Muscle layer of colon (tissue), 2 donors: ENCODE measurements around the gene UBL5.
A peak's percentile ranks its signal among the peaks of the same experiment; 100 is the strongest.
"Not testable (repeated sequence)": the region's sequence is repeated elsewhere in the genome, so short reads cannot be mapped to it uniquely, and the experiment has no call there.

Experiments
- H3K27ac ChIP-seq: one replicate; pipeline ENCODE4 v1.7.0; 2013; ENCODE audit warnings: low read depth, mild to moderate bottlenecking, low read length, moderate library complexity
- H3K27me3 ChIP-seq, 2 donors: one replicate each; pipeline ENCODE4 v1.7.0; 2013; ENCODE audit warnings: low read length in 2 of 2, mild to moderate bottlenecking in 2 of 2; ENCODE audit not compliant: insufficient read depth in 2 of 2, control insufficient read depth in 1 of 2
- H3K36me3 ChIP-seq: one replicate; pipeline ENCODE4 v1.7.0; 2013; ENCODE audit warnings: mild to moderate bottlenecking, low read length; ENCODE audit not compliant: insufficient read depth
- H3K4me1 ChIP-seq: one replicate; pipeline ENCODE4 v1.7.0; 2013; ENCODE audit warnings: mild to moderate bottlenecking, low read length; ENCODE audit not compliant: insufficient read depth
- H3K4me3 ChIP-seq, 2 donors: one replicate each; pipeline ENCODE4 v1.7.0; 2013; ENCODE audit warnings: low read length in 2 of 2, low read depth in 1 of 2, mild to moderate bottlenecking in 1 of 2, moderate library complexity in 1 of 2
- H3K9ac ChIP-seq: one replicate; pipeline ENCODE4 v1.7.0; 2013; ENCODE audit warnings: low read length
- H3K9me3 ChIP-seq: one replicate; pipeline ENCODE4 v1.7.0; 2013; ENCODE audit warnings: mild to moderate bottlenecking, low read length
- donor health status: abdominal sarcoma.
- donor health status: Adenocarcinoma of cecum.

Gene UBL5

DNA sequence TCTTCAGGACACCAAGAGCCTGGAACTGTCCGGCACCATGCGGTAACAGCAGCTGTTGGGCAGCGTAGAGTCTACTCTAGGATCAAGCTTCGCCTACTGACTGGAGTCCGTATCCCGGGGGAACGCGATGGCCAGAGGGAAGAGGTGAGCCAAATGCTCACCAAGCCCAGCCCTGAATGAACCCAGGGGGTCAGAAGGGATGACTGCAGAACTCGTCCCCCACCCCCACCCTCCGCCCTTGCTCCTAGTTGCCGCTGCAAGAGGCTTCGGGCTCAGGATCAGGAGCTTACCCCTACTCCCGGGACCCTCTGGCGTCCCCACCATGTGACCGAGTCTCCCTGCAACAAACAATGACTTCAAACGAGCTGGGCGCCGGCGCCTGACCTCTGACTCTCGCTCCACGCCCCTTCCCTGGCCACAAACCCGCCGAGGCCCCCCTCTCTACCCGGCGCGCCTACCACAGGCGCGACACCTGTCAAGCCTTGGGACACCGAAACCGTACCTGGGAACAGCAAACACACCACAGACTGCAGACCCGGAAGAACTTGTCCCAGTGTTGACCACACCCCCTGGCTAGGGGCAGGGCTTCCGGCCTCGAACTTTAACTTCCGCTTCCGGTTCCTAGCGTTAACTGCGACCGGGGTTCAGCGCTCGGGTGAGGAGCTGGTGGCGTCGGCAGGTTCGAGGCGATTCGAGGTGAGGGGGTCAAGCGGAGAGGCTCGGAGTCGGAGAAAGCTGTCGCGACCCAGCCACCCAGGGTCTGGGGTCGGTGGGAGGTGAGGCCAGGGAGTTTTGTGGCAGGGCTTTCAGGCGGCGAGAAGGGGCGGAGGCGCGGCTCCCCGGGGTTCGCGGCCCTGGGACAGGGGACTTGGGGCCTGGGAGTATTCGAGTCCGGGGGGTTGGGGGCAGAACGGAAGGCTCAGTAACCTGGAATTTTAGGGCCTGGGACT is at the start of gene UBL5:
UBL5 (plus strand) TSS at position 630 of the 950 bp plus-strand sequence. CDS start 420 bp downstream, outside the sequence.
- Histone ChIP-seq H3K36me3 (peaks cover 8% of the 10 kb centered on the region), H3K9me3 (no peaks in the 10 kb centered on the region), H3K4me3 (peak within 1 kb of the TSS; percentile 70 to 99), H3K27ac (peak within 1 kb of the TSS; percentile 74), H3K4me1 (peaks cover 13% of the 10 kb centered on the region), H3K27me3 (no peaks in the 10 kb centered on the region), H3K9ac (peak within 1 kb of the TSS; percentile 94)

DNA sequence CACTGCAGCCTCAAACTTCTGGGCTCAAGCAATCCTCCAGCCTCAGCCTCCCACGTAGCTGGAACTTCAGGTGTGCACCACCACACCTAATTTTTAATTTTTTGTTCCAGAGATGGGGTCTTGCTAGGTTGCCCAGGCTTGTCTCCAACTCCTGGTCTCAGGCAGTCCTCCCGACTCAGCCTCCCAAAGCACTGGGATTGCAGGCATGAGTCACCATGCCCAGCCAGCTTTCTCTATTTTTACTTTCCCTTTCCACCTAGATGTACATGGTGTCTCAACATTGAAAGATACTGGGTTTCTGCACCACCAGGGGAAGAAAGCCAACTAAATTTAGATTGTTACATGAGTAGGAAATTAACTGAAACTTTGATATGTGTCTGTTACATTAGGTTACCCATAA is 45.4 kb upstream of the UBL5 start:
- H3K9me3 ChIP-seq, result no peaks in the 10 kb centered on the region
- H3K36me3 ChIP-seq, result no peaks in the 10 kb centered on the region
- H3K27ac ChIP-seq, result no peak overlapping the region
- no peaks in the 10 kb centered on the region for H3K4me1 ChIP-seq
- no peaks in the 10 kb centered on the region for H3K27me3 ChIP-seq
- H3K9ac ChIP-seq, result no peak overlapping the region
- no peak overlapping the region for H3K4me3 ChIP-seq

DNA sequence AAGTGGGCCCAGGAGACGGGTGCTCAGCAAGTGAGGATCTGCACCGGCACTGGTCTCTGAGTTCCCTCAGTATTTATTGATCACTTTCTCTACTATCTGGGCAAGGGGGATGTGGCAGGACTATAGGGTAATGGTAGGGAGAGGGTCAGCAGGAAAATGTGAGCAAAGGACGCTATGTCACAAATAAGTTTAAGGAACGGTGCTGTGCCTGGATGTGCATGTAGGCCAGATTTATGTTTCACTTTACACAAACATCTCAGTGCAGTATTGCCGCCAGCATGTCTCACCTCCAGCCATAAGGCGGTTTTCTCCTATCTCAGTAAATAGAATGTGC is 43.6 kb upstream of the UBL5 start:
- H3K27me3 ChIP-seq, H3K4me1 ChIP-seq, H3K9ac ChIP-seq, H3K4me3 ChIP-seq, H3K36me3 ChIP-seq, H3K9me3 ChIP-seq, H3K27ac ChIP-seq: not testable (repeated sequence)

DNA sequence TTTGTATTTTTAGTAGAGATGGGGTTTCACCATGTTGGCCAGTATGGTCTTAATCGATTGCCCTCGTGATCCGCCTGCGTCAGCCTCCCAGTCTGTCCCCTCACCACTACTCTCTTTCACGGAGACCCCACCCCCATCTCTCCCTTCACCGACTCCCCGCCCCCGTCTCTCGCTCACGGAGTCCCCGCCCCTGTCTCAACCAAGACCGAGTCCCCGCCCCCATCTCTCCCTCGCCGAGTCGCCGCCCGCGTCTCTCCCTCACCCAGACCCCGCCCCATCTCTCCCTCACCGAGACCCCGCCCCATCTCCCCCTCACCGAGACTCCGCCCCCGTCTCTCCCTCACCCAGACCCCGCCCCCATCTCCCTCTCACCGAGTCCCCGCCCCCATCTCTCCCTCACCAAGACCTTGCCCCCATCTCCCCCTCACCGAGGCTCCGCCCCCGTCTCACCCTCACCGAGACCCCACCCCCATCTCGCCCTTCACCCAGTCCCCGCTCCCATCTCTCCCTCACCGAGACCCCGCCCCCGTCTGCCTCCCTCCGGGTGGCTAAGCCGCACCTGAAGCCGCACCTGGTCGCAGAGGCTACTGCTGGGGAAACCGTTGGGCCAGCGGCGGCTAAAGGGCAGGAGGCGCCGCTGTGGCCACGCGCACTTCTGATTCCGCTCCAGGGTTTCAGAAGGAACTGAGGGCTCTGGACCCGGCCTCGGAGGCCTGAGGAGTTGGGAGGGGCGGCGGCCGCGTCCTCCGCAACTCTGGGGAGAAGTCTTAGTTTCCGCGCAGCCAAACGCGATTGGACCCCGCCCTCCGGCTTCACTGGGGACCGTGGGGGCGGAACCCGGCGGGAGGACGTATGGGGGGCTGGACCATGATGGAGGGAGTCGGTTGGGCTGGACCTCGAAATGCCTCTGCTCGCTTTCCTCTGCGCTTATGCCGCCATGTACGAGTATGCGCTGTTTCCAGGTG is 42.1 kb upstream of the UBL5 start:
- Histone ChIP-seq H3K27me3 (no peaks in the 10 kb centered on the region), H3K9me3 (no peaks in the 10 kb centered on the region), H3K36me3 (no peaks in the 10 kb centered on the region), H3K27ac (peak overlapping the region; percentile 100), H3K4me1 (no peaks in the 10 kb centered on the region), H3K4me3 (peak overlapping the region; percentile 72 to 93), H3K9ac (peak overlapping the region; percentile 25)

DNA sequence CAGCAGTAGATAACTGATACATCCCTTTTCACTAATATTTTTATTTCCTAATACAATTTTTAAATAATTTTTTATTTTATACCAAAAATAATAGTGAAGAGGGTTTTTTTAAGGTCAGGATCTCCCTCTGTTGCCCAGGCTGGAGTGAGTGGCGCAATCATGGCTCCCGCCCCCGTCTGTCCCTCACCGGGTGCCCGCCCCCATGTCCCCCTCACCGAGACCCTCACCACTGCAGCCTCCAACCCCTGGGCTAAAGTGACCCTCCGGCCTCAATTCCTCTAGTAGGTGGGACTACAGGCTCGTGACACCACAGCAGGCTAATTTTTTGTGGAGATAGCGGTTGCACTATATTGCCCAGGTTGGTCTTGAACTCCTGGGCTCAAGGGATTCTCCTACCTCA is 41.4 kb upstream of the UBL5 start:
- Histone ChIP-seq H3K4me1 (no peaks in the 10 kb centered on the region), H3K27ac (peak overlapping the region; percentile 100), H3K4me3 (peak overlapping the region in 1 of 2 donors; percentile 72), H3K27me3 (no peaks in the 10 kb centered on the region), H3K36me3 (no peaks in the 10 kb centered on the region), H3K9me3 (no peaks in the 10 kb centered on the region), H3K9ac (no peak overlapping the region)

DNA sequence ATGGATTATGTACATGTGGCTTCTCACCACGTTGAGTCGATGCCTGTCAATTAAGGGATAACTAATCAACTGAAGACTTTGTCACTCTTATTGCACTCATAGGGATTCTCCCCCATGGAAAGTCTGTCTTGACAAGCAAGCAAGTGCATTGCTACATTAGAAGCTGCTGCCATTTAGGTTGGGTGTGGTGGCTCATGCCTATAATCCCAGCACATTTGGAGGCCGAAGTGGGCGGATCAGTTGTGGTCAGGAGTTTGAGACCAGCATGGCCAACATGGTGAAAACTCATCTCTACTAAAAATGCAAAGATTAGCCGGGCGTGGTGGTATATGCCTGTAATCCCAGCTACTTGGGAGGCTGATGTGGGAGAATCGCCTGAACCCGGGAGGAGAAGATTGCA is 40.9 kb upstream of the UBL5 start:
- H3K4me3 ChIP-seq, result no peak overlapping the region
- peak overlapping the region; percentile 100 for H3K27ac ChIP-seq
- H3K27me3 ChIP-seq, result no peaks in the 10 kb centered on the region
- no peaks in the 10 kb centered on the region for H3K36me3 ChIP-seq
- no peaks in the 10 kb centered on the region for H3K4me1 ChIP-seq
- no peaks in the 10 kb centered on the region for H3K9me3 ChIP-seq
- no peak overlapping the region for H3K9ac ChIP-seq

DNA sequence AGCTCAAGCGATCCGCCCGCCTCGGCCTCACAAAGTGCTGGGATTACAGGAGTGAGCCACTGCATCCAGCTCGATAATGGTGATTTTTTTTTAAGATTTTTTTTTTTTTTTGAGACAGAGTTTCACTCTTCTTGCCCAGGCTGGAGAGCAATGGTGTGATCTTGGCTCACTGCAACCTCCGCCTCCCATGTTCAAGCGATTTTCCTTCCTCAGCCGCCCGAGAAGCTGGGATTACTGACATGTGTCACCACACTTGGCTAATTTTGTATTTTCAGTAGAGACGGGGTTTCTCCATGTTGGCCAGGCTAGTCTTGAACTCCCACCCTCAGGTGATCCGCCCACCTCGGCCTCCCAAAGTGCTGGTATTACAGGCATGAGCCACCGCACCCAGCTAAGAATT is 39.1 kb upstream of the UBL5 start:
- H3K4me1 ChIP-seq, H3K4me3 ChIP-seq, H3K9ac ChIP-seq, H3K27ac ChIP-seq, H3K27me3 ChIP-seq, H3K36me3 ChIP-seq, H3K9me3 ChIP-seq: not testable (repeated sequence)

DNA sequence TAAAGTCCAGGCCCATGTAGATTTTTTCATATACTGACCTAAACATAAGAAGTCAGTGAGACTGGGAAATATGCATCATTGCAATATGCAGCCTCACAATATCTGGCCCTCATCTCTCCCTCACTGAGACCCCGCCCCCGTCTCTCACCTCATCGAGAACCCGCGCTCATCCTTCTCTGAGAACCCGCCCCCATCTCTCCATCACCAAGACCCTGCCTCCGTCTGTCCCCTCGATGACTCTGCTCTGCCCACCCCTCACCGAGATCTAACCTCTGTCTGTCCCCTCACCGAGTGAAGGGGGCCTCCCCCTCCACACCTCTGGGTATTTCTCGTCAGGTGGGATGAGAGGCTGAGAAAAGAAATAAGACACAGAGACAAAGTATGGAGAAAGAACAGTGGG is 38.7 kb upstream of the UBL5 start:
- no peak overlapping the region for H3K27ac ChIP-seq
- no peaks in the 10 kb centered on the region for H3K4me1 ChIP-seq
- no peaks in the 10 kb centered on the region for H3K36me3 ChIP-seq
- H3K27me3 ChIP-seq, result no peaks in the 10 kb centered on the region
- no peaks in the 10 kb centered on the region for H3K9me3 ChIP-seq
- no peak overlapping the region for H3K9ac ChIP-seq
- no peak overlapping the region for H3K4me3 ChIP-seq

DNA sequence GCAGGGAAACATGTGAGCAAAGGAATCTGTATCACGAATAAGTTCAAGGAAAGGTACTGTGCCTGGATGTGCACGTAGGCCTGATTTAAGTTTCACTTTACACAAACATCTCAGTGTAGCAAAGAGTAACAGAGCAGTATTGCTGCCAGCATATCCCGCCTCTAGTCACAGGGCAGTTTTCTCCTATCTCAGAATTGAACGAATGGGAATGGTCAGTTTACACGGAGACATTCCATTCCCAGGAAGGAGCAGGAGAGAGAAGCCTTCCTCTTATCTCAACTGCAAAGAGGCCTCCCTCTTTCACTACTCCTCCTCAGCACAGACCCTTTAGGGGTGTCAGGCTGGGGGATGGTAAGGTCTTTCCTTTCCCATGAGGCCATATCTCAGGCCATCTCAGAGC is 38.1 kb upstream of the UBL5 start:
- not testable (repeated sequence) for H3K27me3 ChIP-seq, H3K4me1 ChIP-seq, H3K27ac ChIP-seq, H3K9ac ChIP-seq, H3K9me3 ChIP-seq, H3K4me3 ChIP-seq, H3K36me3 ChIP-seq

DNA sequence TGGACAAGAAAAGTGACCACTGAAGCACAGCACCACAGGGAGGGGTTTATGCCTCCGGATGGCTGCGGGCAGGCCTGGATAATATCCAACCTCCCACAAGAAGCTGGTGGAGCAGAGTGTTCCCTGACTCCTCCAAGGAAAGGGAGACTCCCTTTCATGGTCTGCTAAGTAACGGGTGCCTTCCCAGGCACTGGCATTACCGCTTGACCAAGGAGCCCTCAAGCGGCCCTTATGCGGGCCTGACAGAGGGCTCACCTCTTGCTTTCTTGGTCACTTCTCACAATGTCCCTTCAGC is 36.7 kb upstream of the UBL5 start:
- not testable (repeated sequence) for H3K4me3 ChIP-seq, H3K27me3 ChIP-seq, H3K9ac ChIP-seq, H3K36me3 ChIP-seq, H3K9me3 ChIP-seq, H3K4me1 ChIP-seq
- H3K27ac ChIP-seq, result peak overlapping the region; percentile 23

DNA sequence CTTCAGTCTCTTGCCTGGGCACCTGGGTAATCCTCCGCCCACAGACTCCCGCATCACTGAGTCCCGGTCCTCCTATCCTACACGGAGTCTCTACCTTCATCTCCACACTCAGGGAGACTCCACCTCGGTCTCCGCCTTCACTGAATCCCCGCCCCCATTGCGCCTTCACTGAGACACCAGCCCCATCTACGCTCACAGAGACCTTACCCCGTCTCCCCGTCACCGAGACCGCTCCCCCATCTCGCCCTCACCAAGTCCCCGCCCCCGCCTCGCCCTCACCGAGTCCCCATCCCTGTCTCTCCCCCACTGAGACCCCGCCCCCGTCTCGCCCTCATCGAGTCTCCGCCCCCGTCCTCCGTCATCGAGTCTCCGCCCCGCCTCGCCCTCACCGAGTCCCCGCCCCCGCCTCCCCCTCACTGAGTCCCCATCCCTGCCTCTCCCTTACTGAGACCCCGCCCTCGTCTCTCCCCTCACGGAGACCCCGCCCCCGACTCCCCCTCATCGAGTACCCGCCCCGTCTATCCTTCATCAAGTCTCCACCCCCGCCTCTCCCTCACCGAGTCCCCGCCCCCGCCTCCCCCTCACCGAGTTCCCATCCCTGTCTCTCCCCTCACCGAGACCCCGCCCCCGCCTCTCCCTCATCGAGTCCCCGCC is 36.0 kb upstream of the UBL5 start:
- H3K9ac ChIP-seq, result no peak overlapping the region
- no peaks in the 10 kb centered on the region for H3K36me3 ChIP-seq
- peak overlapping the region; percentile 34 for H3K27ac ChIP-seq
- H3K9me3 ChIP-seq, result no peaks in the 10 kb centered on the region
- peak overlapping the region; percentile 39 to 61 for H3K4me3 ChIP-seq
- H3K4me1 ChIP-seq, result no peaks in the 10 kb centered on the region
- no peaks in the 10 kb centered on the region for H3K27me3 ChIP-seq
